Lower lobe of right lung (tissue), 2 donors: ENCODE measurements around the gene EPB41L3. TPM values are rescaled to one million over a fixed set of nuclear protein-coding genes. Genes with fewer than 3 reads are reported as not detected.
A peak's percentile ranks its signal among the peaks of the same experiment; 100 is the strongest.

Experiments
- ATAC-seq, 2 donors: fragments of 200-7000 bp; cut with Tn5 transposase; one replicate each; pipeline ENCODE4 v1.9.1; 2020 to 2022; ENCODE audit warnings: mild to moderate bottlenecking in 2 of 2, moderate library complexity in 2 of 2
- DNase-seq: peaks from one replicate; pipeline ENCODE4 v3.0.0-alpha.2; 2020
- H3K27ac ChIP-seq: fragments of 200-600 bp; one replicate; pipeline ENCODE4 v1.8.0; 2022
- H3K27me3 ChIP-seq: fragments of 200-600 bp; one replicate; pipeline ENCODE4 v1.8.0; 2022; ENCODE audit warnings: low read depth
- H3K36me3 ChIP-seq: fragments of 200-600 bp; one replicate; pipeline ENCODE4 v1.8.0; 2022; ENCODE audit warnings: mild to moderate bottlenecking
- H3K4me1 ChIP-seq: fragments of 200-600 bp; one replicate; pipeline ENCODE4 v1.8.0; 2022
- H3K4me3 ChIP-seq: fragments of 200-600 bp; one replicate; pipeline ENCODE4 v1.8.0; 2022; ENCODE audit warnings: mild to moderate bottlenecking
- H3K9me3 ChIP-seq: fragments of 200-600 bp; one replicate; pipeline ENCODE4 v1.8.0; 2022
- intact Hi-C: fragments of 100-400 bp; cut with DNase I; formaldehyde crosslinking; loops from one replicate; pipeline ENCODE4 v1.11.0; 2022
- total RNA-seq: library from RNA; stranded (reverse); fragmentation: NEBNext Ultra II Directional; extraction: Animal tissue kit (Norgen Biotek cat#: 25700); gene quantifications from one replicate; pipeline ENCODE4 v1.2.1, GENCODE V29; 2021
- TF ChIP-seq, protein P1 (sequence below): fragments of 200-600 bp; IDR thresholded peaks from one replicate; pipeline ENCODE4 v1.8.0; 2022; ENCODE audit warnings: antibody characterized with exemption, mild to moderate bottlenecking
- donor health status: DM: no; HTN: yes; CAD: no; lungs with severe emphysema.

The EPB41L3 gene
- total RNA-seq, 1 donor from 2014 or later: 72.5 TPM

DNA sequence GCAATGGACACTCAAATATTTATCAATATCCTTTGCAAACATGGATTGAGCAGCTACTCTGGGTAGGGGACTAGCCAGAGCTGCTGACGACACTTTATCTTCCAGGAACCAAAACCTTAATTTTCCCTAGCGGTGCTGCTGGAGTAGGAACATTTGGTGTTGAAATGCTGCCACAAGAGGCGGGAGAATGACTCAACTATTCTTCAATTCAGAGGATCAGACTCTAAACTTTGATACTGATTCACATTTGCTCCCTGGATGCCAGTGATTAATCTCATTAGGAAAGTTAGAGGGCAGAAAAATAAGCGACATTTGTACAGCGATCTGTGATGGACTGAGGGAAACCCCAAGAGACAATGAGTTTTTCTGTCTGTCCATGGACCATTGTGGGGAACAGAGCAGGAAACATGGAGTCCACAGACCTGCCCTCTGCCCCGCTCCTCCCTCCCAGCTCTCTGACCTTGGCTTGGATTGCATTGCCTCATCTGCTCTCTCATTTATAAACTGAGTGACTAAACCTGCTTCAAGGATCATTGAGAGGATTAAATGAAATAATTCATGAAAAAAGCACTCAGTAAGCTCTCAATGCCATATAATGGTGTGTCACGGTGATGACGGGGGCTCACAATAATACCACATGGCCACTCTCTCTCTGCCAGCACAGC, 12.6 kb upstream of the EPB41L3 start:
- no peak for DNase-seq
- TF ChIP-seq, protein P1, sequence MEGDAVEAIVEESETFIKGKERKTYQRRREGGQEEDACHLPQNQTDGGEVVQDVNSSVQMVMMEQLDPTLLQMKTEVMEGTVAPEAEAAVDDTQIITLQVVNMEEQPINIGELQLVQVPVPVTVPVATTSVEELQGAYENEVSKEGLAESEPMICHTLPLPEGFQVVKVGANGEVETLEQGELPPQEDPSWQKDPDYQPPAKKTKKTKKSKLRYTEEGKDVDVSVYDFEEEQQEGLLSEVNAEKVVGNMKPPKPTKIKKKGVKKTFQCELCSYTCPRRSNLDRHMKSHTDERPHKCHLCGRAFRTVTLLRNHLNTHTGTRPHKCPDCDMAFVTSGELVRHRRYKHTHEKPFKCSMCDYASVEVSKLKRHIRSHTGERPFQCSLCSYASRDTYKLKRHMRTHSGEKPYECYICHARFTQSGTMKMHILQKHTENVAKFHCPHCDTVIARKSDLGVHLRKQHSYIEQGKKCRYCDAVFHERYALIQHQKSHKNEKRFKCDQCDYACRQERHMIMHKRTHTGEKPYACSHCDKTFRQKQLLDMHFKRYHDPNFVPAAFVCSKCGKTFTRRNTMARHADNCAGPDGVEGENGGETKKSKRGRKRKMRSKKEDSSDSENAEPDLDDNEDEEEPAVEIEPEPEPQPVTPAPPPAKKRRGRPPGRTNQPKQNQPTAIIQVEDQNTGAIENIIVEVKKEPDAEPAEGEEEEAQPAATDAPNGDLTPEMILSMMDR: peak; percentile 15
- intact Hi-C loops: no loop called here
- Histone ChIP-seq H3K9me3 (no peaks in the 10 kb centered on the region), H3K27me3 (no peaks in the 10 kb centered on the region), H3K27ac (no peak overlapping the region), H3K4me1 (no peaks in the 10 kb centered on the region), H3K36me3 (no peaks in the 10 kb centered on the region), H3K4me3 (no peak overlapping the region)
- peak; percentile 58 to 72 for ATAC-seq

DNA sequence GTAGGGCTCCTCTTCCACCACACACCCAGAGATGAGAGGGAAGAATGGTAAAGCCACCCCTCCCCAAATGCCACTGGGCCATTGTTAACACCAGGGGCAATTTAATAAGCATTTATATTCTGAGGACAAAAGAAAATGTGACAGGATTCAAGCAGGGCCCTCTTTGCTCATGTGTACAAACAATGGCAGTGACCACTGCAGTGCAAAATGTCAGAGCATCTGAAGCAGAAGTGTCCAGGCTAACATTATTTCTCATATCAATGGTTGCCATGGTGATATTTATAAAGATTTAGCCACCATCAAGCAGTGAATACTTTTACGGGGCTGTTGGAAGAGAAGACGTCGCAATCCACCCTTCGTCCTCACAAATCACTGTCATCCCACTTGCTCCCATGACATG, 10.8 kb upstream of the EPB41L3 start:
- TF ChIP-seq, protein P1: no peak
- ATAC-seq: no peak
- intact Hi-C loops: no loop called here

DNA sequence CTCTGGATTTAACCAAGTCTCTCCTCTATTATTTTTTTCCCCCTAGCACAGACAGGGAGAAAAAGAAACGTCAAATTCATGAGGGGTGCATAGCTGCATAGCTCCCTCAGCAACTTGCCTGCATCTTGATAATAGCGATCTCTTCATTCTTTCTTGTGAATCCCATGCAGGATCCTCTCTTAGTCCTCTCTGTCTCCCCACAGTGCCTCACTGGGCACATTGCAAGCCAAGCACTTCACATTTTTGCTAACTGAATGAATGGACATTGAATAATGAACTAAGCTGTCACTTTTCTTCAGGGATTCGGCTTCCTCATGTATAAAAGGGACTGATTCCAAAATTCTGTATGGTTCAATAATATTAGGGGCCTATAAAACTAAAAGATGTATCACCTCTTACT, 2.9 kb upstream of the EPB41L3 start:
- ATAC-seq (peak; percentile 50 to 63), DNase-seq (no peak)
- TF ChIP-seq, protein P1: peak; percentile 50
- no peaks in the 10 kb centered on the region for H3K9me3 ChIP-seq
- no peaks in the 10 kb centered on the region for H3K4me1 ChIP-seq
- H3K4me3 ChIP-seq: no peak overlapping the region
- H3K27me3 ChIP-seq: peaks cover 11% of the 10 kb centered on the region
- intact Hi-C loops: no loop called here
- no peak overlapping the region for H3K27ac ChIP-seq
- H3K36me3 ChIP-seq: no peaks in the 10 kb centered on the region

More for the DNA sequence above, 10.8 kb upstream of the EPB41L3 start:
- H3K9me3 ChIP-seq: no peaks in the 10 kb centered on the region
- no peak overlapping the region for H3K27ac ChIP-seq
- H3K36me3 ChIP-seq: no peaks in the 10 kb centered on the region
- DNase-seq: no peak
- no peak overlapping the region for H3K4me3 ChIP-seq
- no peaks in the 10 kb centered on the region for H3K27me3 ChIP-seq
- H3K4me1 ChIP-seq: no peaks in the 10 kb centered on the region

DNA sequence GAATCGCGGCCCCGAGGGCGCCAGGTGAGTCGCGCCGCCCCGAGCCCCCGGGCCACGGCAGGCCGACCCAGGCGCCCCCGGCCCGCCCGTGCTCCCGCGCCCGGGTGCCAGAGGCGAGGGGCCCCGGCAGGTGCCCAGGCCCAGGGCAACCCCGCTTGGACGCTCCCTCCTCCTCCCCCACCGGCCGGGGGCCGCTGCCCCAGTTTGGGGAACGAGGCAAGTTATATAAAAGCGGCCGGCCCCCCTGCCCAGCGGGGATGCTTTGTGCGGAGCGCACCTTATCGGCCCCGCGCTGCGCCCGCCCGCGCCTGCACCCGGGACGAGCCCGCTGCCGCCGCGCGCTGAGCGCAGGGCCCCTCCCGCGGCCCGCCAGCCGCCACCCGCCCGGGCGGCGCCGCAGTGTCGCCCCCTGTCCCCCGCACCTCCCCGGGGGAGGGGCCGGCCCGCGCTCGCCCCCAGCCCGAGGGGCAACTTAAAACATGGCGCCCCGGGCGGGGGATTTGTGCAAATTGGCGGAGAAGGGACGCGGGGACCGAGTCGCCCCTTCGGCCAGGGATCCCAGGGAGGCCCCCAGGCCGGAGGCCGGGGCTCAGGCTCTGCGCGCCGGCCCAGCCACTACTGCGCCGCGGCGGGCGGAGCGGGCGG, 639 bp downstream of the EPB41L3 start:
- TF ChIP-seq, protein P1: no peak
- no peaks in the 10 kb centered on the region for H3K4me1 ChIP-seq
- peak overlapping the region; percentile 59 for H3K4me3 ChIP-seq
- H3K27ac ChIP-seq: peak overlapping the region; percentile 71
- no peaks in the 10 kb centered on the region for H3K9me3 ChIP-seq
- DNase-seq (no peak), ATAC-seq (peak; percentile 48 to 59)
- intact Hi-C loops: no loop called here
- H3K36me3 ChIP-seq: no peaks in the 10 kb centered on the region
- H3K27me3 ChIP-seq: peaks cover 11% of the 10 kb centered on the region

DNA sequence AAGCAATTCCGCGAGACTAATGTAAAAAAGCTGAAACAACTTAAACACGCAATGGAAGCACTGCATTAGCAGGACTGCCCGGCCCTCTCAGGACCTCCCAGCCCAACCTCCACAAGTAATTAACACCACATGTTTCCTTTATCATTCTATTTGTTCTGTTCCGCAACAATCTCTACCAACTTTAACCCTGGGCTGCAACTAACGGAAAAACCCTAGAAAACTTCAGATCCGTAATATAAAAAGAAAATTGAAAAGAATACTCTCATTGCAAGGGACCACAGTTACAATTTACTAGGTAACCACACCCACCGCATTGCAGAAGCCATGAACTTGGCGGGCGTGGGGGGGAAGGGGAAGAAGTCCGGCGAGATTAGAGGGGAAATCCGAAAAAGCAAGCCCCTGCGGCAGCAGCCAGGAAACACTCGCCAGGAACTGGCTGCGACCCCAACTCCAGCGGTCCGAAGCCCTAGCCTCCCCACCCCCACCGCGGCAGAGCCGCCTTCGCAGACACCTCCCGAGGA, 1.2 kb downstream of the EPB41L3 start:
- intact Hi-C loops: no loop called here
- peaks cover 11% of the 10 kb centered on the region for H3K27me3 ChIP-seq
- TF ChIP-seq, protein P1: no peak
- peak; percentile 12 to 41 for ATAC-seq
- no peaks in the 10 kb centered on the region for H3K4me1 ChIP-seq
- H3K9me3 ChIP-seq: no peaks in the 10 kb centered on the region
- H3K36me3 ChIP-seq: no peaks in the 10 kb centered on the region
- peak overlapping the region; percentile 59 for H3K4me3 ChIP-seq
- DNase-seq: peak; percentile 61
- H3K27ac ChIP-seq: peak overlapping the region; percentile 71
